B cell (primary cell): ENCODE results near the gene ESRP2.

Experiments
- CTCF ChIP-seq: fragments of 200-600 bp; IDR thresholded peaks from one replicate; pipeline ENCODE4 v1.8.0; 2022; ENCODE audit warnings: antibody characterized with exemption, mild to moderate bottlenecking
- EZH2 ChIP-seq: IDR thresholded peaks from 2 replicates; pipeline ENCODE4 v1.6.1; 2012; ENCODE audit warnings: borderline replicate concordance, low read depth, mild to moderate bottlenecking, moderate library complexity, low read length; ENCODE audit not compliant: insufficient read depth, poor library complexity, severe bottlenecking

GRCh38 chr16:68276223-68276622, 40.3 kb upstream of the ESRP2 start:
- TF ChIP-seq CTCF (no peak), EZH2 (no peak)
